A549 (cell line): ENCODE data around the gene SPRR1B.

ENCODE experiments used
- EP300 ChIP-seq, 2 experiments: fragments of >200 bp; sonication (Bioruptor Twin); formaldehyde crosslinking; IDR thresholded peaks; 2 replicates in 1 of 2; 3 replicates in 1 of 2; pipeline ENCODE4 v1.6.1; 2016 to 2017
- GATA3 ChIP-seq: IDR thresholded peaks from 2 replicates; pipeline ENCODE4 v1.6.1; 2012; ENCODE audit warnings: borderline replicate concordance
- HDAC2 ChIP-seq: fragments of 200-600 bp; sonication (generic); IDR thresholded peaks from 2 replicates; pipeline ENCODE4 v1.6.1; 2016
- KDM1A ChIP-seq: fragments of 200-600 bp; sonication (generic); IDR thresholded peaks from 2 replicates; pipeline ENCODE4 v1.6.1; 2016; ENCODE audit warnings: low read depth, mild to moderate bottlenecking
- POLR2AphosphoS2 ChIP-seq: conservative IDR thresholded peaks from 2 replicates; pipeline ENCODE4 v1.6.1; 2012; ENCODE audit warnings: low read length, improper control_type of control experiment, inconsistent platforms
- SMC3 ChIP-seq: fragments of >200 bp; sonication (Bioruptor Twin); formaldehyde crosslinking; IDR thresholded peaks from 3 replicates; pipeline ENCODE4 v1.6.1; 2018; ENCODE audit warnings: inconsistent platforms
- ZFP36 ChIP-seq: fragments of 450-650 bp; IDR thresholded peaks from 2 replicates; pipeline ENCODE4 v1.6.1; 2014; ENCODE audit warnings: borderline replicate concordance; ENCODE audit not compliant: partially characterized antibody
- TF ChIP-seq, protein P1 (sequence below): fragments of >200 bp; sonication (Bioruptor Twin); formaldehyde crosslinking; IDR thresholded peaks from 3 replicates; pipeline ENCODE4 v1.5.1; 2016

DNA sequence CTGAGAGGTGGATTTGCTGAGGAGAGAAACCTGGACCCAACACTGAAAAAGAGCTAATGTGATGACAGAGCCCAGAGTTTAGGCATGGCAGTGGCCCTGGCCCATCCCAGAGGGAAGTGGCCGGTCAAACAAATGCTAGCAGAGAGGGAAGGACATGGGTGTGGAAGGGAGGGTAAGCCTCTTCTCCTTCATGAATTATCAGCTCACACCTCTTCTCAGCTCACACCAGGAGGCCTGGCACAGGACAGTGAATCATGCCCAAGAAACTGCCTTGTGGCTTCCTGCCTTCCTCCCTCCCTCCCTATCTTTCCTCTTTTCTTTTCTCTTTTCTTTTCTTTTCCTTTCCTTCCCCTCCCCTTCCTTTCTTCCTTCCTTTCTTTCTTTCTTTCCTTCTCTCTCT, 30.7 kb upstream of the SPRR1B start:
- TF ChIP-seq ZFP36 (no peak), GATA3 (no peak), EP300 (IDR thresholded peaks at IDR 0.05) (no peak), KDM1A (no peak), SMC3 (no peak), HDAC2 (no peak), POLR2AphosphoS2 (no peak)
- TF ChIP-seq, protein P1, sequence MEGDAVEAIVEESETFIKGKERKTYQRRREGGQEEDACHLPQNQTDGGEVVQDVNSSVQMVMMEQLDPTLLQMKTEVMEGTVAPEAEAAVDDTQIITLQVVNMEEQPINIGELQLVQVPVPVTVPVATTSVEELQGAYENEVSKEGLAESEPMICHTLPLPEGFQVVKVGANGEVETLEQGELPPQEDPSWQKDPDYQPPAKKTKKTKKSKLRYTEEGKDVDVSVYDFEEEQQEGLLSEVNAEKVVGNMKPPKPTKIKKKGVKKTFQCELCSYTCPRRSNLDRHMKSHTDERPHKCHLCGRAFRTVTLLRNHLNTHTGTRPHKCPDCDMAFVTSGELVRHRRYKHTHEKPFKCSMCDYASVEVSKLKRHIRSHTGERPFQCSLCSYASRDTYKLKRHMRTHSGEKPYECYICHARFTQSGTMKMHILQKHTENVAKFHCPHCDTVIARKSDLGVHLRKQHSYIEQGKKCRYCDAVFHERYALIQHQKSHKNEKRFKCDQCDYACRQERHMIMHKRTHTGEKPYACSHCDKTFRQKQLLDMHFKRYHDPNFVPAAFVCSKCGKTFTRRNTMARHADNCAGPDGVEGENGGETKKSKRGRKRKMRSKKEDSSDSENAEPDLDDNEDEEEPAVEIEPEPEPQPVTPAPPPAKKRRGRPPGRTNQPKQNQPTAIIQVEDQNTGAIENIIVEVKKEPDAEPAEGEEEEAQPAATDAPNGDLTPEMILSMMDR: no peak
